Eye (tissue), 1 donor: Measurements from ENCODE around the gene MICU1.

ENCODE experiments used
- DNase-seq: peaks from one replicate; pipeline ENCODE4 v3.0.0-alpha.2; 2015

Gene MICU1

GRCh38 chr10:72625276-72625607, 637 bp downstream of the MICU1 start:
- DNase-seq, result no peak

DNA sequence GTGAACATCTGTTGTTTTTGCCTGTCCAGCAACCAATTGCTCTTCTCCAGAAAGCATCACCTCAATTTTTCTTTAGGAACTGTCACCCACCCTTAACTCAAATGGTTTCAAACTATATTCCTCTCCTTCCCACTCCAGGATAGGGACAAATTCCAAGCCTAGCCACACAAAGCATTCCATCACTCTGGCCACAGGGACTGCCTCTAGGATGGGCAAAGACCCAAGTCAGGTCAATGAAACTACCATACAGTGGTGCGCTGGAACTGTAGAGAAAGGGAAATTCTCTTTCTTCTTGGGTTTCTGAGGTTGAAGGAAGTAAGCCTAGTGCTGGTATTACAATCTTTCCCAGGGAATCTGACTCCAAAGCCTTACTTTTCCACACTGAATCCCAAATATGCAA, 3.6 kb downstream of the MICU1 start:
- DNase-seq, result no peak

- no peak for DNase-seq
These were observed 9.2 kb downstream of the MICU1 start for GRCh38 chr10:72616716-72617115.

DNA sequence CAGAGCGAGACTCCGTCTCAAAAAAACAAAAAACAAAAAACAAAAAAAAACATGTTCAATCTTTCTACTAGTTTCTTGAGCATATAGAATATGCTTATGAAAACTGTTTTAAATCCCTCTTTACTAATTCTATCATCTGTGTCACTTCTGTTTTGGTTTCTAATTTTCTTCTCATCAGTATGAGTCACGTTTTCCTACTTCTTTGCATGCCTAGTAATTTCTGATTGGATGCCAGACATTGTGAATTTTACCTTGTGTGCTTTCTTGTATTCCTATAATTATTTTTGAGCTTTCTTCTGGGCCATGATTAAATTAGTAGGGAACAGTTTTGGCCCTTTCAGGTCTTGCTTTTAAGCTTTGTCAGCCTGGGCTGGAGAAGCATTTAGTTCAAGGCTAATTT, 9.9 kb downstream of the MICU1 start:
- DNase-seq, result no peak

DNA sequence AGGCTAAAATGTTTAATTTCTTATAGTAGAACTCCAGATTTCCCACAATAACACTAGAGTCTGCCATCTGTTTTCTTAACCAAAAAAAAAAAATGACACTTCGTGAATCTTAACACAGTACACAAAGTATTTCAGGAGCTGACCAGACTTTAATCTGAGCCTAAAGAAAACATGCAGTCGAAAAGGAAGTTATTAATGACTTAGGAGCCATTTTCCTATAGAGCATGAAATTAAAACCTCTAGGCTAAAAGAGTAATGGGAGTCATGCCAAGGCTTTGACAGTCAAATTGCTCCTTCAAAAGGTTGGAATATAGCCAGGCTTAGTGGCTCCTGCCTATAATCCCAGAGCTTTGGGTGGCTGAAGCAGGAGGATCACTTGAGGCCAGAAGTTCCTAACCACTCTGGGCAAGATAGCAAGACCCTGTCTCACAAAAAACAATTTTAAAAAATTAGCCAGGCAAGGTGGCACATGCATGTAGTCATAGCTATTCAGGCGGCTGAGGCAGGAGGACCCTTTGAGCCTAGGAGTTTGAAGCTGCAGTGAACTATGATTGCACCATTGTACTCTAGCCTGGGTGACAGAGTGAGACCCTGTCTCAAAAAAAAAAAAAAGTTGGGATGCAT, 13.6 kb downstream of the MICU1 start:
- peak; percentile 41 for DNase-seq

GRCh38 chr10:72611783-72612182, 14.1 kb downstream of the MICU1 start:
- no peak for DNase-seq

- no peak for DNase-seq
These were observed 15.4 kb downstream of the MICU1 start for GRCh38 chr10:72610466-72610865.

DNA sequence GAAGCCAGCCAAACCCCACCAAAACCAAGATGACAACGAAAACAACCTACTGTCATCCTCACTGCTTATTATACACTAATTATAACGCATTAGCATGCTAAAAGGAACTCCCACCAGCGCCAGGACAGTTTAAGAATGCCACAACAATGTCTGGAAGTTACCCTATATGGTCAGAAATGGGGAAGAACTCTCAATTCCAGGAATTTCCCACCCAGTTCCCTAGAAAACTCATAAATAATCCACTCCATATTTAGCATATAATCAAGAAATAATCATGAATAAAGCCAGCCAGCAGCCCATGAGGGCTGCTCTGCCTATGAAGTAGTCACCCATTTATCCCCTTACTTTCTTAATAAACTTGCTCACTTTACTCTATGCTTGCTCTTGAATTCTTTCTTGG, 20.8 kb downstream of the MICU1 start:
- DNase-seq, result no peak

GRCh38 chr10:72601144-72601543, 24.7 kb downstream of the MICU1 start:
- DNase-seq, result no peak

DNA sequence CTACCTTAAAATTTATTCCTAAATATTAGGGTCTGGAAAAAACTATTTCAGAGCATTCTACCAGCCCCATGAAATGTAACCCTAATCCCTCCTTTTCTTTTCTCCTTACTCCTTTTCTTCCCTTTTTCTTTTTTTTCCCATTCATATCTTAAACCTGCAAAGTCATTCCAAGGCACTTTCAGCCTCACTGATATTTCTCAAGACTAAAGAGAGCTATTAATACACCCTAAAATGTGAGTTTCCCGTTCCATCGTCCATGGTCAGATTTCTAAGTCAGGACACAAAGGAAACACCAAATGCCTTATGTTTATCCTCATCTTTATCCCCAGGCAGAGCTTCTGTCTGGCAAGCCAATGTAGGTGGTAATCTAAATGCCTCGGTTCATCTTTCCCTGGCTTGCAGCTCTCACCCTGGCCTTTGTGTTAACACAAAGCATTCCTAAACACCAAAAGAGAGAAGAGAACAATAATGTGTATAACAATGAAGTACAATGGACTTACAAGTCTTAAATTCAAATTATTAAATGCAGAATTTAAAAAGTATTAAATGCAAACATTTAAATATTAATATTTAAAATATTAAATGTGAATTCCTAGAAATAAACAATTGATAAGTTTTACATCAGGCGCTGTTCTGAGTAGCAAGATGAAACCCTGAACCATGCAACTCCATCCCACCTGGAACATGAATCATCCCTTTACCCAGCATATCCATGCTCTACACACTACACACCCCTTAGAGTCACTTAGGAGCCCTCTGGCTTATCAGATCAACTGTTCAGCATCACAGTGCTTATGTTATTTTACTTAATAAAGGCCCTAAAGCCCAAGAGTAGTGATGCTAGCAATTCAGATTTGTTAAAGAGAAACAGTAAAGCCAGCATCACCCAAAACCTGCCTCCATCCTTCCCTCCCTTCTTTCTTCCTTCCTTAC, 26.8 kb downstream of the MICU1 start:
- no peak for DNase-seq

DNA sequence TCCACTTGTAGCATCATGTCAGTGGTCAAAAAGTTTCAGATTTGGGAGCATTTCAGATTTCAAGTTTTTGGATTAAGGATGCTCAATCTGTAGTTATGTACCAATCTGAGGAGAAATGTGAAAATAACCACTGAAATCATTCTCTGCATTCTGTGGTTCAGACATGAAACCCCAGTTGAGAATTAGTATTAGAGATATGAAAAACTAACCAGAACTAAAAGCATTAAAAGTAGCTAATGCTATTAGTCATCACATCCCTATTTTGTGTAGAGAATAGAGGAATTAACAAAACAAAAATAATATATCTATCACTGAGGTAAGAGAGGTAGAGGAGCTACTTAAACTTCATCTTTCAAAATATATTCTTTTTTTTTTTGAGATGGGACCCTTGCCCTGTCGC, 28.0 kb downstream of the MICU1 start:
- no peak for DNase-seq

- no peak for DNase-seq
These were observed 30.4 kb downstream of the MICU1 start for GRCh38 chr10:72595436-72595835.

DNA sequence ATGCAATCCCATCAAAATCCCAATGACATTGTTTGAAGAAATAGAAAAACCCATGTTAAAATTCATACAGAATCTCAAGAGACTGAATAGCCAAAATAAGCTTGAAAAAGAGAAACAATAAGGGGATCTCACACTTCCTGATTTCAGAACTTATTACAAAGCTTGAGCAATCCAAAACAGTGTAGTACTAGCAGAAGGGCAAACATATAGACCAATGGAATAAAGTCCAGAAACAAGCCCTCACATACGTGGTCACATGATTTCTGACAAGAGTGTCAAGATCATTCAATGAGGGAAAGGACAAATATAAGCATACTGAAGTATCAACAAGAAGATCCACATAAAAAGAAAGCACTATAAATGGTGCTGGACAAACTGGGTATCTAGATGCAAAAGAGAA, 31.9 kb downstream of the MICU1 start:
- DNase-seq, result no peak

- no peak for DNase-seq
These were observed 37.6 kb downstream of the MICU1 start for GRCh38 chr10:72588266-72588665.

DNA sequence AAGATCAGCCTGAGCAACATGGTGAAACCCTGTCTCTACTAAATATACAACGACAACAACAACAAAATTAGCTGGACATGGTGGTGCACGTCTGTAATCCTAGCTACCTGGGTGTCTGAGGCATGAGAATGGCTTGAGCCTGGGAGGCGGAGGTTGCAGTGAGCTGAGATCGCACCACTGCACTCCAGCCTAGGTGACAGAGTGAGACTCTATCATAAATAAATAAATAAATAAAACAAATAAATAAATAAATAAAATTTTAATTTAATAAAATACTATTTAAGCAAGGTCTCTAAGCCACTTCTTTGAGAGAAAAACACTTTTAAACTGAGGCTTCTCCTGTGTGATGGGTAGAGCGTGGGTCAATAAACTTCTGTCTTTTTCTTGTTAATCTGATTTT, 38.3 kb downstream of the MICU1 start:
- DNase-seq, result no peak

DNA sequence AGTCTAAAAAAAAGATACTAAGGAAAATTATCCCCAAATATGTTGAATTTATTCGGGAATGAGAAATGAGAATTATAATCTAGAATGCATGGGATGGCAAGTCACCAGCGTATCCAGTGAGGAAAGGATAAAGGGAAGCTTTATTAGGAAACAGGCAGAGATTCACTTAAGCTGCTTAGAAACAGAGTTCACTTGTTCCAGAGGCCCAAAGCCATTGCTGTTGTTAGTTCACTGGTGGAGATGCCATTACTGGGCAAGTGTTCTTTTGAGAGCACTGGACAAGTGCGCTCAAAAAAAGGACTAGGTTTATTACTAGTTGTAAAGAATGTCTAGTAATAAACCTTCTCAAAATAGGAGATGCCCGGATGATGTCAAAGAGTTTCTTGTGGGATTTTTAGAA, 51.2 kb downstream of the MICU1 start:
- no peak for DNase-seq

- DNase-seq, result no peak
These were observed 52.8 kb downstream of the MICU1 start for GRCh38 chr10:72573079-72573478.

- DNase-seq, result no peak
These were observed 57.8 kb downstream of the MICU1 start for GRCh38 chr10:72567889-72568640.

GRCh38 chr10:72567421-72567820, 58.5 kb downstream of the MICU1 start:
- no peak for DNase-seq

DNA sequence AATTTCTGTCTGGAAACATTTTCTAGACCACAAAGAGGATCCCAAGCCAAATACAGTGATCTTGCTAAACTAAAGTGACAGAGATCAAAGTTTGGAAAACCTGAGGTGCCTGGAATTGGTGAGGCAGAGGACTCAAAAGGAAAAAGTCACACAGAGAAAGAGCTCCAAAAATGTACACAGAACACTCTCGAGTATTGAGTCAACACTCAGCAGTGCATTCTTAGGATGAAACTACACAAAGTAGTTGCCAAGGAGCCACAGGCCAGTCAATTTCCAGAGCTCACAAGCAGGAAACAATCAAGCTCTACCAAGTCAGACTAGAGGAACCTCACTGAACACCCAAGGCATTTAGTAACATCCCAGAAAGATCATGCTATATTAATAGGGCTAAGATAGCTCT, 61.3 kb downstream of the MICU1 start:
- no peak for DNase-seq

- no peak for DNase-seq
These were observed 62.4 kb downstream of the MICU1 start for GRCh38 chr10:72563327-72563932.

- no peak for DNase-seq
These were observed 64.1 kb downstream of the MICU1 start for GRCh38 chr10:72561745-72562166.

DNA sequence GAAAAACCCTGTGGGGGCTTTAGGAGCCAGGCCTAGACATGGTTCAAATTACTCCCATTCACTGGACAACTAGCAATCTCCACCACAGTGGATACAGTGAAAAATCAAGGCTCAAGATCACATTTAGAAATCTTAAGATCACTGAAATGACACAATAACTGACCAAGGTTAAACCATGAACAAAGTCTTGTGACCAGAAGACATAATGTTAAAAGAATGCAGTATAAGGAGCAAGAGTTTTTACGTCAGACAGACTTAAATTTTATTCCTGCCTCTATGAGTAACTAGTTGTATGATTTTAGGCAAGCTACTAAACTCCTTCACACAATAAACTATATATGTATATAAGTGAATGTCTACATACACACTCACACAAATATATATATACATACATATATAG, 68.5 kb downstream of the MICU1 start:
- DNase-seq, result no peak
